Astrocyte of the hippocampus (primary cell): ENCODE data around the gene CGB3.

Experiments
- DNase-seq: peaks from one replicate; pipeline ENCODE4 v3.0.0; 2011; ENCODE audit warnings: low read depth, low spot score

CGB3 gene

DNA sequence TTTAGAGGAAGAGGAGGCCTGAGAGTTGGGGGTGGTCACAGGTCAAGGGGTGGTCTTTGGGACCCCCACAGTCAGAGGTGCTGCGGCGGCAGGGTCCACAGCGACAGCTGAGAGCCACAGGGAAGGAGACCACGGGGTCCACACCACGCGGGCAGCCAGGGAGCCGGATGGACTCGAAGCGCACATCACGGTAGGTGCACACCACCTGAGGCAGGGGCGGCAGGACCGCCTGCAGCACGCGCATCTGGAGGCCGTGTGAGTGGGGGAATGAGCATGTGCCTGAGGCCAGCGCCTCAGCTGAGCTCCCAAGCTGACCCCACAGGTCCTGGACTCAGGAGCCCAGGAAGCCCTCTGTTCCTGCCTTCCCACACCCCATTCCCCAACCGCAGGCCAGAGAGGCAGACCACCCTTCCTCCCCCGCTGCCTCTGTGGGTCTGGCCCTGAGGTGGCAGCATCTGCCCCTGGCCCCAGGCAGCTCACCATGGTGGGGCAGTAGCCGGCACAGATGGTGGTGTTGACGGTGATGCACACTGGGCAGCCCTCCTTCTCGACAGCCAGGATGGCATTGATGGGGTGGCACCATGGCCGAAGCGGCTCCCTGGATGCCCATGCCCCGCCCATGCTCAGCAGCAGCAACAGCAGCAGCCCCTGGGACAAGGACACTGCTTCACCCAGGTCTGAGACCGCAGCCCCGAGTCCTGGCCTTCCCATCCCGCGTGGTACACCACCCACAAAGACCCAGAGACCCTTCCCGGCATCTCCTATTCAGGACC, 7.9 kb downstream of the CGB3 start:
- DNase-seq = no peak

GRCh38 chr19:49014870-49015255, 9.3 kb downstream of the CGB3 start:
- no peak for DNase-seq

- no peak for DNase-seq
Observed at GRCh38 chr19:49014123-49014869, 9.8 kb downstream of the CGB3 start.

DNA sequence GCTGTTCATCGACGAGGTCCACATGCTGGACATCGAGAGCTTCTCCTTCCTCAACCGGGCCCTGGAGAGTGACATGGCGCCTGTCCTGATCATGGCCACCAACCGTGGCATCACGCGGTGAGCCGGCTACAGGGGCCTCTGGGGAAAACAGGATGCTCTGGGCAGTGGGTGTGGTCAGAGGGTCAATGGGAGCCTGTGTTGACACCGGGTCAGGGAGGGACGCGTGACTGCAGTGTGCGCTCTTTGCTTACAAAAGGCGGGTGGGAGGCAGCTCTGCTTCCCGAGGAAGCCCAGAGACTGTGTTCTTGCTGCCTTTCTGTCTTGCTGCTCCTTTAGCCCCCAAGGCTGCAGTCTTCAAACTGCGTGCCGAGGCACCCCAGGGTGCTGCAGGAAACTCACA, 12.9 kb downstream of the CGB3 start:
- DNase-seq = no peak

DNA sequence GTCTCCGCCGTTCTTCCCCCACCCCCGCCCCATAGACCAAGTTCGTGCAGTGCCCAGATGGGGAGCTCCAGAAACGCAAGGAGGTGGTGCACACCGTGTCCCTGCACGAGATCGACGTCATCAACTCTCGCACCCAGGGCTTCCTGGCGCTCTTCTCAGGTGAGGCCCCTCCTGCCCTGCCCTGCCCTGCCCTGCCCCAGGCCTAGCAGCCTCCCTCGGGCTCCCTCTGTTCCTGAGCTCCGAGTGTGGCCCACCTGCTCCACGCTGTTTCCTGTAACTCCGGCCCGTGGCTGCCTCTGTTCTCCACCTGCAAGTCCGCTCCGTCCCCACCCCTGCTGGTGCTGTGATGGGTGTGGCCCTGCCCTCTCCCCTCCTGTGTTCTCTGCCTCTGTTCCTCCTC, 13.7 kb downstream of the CGB3 start:
- DNase-seq = no peak

- no peak for DNase-seq
Observed at GRCh38 chr19:49009828-49010227, 14.3 kb downstream of the CGB3 start.

- no peak for DNase-seq
Observed at GRCh38 chr19:49006905-49007304, 17.2 kb downstream of the CGB3 start.

GRCh38 chr19:49004964-49005614, 19.0 kb downstream of the CGB3 start:
- DNase-seq = no peak

- no peak for DNase-seq
Observed at GRCh38 chr19:49004133-49004532, 20.0 kb downstream of the CGB3 start.

- DNase-seq = peak; percentile 89
Observed at GRCh38 chr19:48999481-49000325, 24.4 kb downstream of the CGB3 start.

DNA sequence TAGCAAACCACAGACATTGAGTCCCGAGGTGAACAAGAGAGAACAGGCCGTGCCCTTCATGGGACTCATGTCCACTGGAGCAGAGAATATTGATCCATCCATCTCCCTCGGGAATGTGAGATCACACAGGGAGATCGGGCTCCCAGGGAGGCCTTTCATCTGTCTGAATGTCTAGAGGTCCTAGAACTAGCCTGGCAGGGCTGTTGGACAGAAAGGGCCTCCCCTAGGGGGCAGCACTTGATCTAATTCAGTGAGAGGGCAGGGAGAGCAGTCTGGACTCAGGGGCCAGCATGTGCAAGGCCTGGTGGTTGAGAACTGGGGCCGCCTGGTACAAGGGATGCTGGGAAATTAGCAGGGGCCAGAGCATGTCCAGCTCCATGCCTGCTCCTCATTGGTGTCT, 26.2 kb downstream of the CGB3 start:
- peak; percentile 78 for DNase-seq

DNA sequence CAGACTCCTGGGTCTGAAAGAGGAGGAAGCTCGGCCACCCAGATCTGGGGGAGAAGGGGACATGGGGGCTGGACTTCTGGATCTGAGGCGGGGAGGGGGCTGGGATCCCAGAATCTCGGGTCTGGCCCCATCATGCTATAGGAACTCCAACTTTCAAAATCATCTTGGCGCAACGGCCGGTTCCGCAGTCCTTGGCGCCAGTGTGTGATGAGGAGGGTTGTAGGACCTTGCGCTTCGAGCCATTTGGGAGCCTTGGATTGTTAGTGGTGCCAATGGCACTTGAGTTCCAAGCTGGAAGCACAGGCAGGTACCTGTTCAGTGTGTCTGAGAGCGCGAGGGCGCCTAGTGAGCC, 30.1 kb downstream of the CGB3 start:
- no peak for DNase-seq

- peak; percentile 100 for DNase-seq
Observed at GRCh38 chr19:48993175-48994034, 30.7 kb downstream of the CGB3 start, which contains the start of the genes GYS1 and RUVBL2. Gene GYS1 (minus strand): TSS chr19:48993309. CDS start chr19:48993112, 197 bp downstream. Gene RUVBL2 (plus strand): TSS chr19:48993887. CDS start chr19:48993912, 25 bp downstream.

DNA sequence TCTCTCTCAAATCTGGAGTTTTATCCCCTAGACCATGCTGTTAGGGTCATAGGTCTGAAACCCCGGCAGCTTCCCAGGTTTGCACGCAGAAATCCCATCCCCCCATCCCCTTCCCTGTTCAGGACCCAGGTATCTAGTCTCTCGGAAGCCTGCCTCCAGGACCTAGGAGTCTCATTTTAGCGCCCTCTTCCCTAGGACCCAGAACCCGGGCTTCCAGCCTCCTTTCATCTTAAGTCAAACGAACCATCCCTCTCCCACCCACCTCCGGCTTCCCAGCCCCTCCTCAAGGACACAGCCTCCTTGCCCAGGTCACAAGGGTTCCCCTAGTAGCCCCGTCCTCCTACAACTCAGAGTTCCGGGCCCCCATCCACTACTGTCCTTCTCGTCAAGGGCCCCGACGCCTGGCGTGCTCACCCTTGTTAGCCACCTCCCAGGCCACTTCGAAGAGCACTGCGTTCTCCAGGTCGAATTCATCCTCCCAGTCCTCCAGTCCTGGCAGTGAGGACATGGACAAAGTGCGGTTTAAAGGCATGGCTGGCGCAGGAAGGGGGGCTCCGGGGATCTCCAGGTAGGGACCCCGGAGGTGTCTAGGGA, 31.5 kb downstream of the CGB3 start:
- peak; percentile 28 for DNase-seq

DNA sequence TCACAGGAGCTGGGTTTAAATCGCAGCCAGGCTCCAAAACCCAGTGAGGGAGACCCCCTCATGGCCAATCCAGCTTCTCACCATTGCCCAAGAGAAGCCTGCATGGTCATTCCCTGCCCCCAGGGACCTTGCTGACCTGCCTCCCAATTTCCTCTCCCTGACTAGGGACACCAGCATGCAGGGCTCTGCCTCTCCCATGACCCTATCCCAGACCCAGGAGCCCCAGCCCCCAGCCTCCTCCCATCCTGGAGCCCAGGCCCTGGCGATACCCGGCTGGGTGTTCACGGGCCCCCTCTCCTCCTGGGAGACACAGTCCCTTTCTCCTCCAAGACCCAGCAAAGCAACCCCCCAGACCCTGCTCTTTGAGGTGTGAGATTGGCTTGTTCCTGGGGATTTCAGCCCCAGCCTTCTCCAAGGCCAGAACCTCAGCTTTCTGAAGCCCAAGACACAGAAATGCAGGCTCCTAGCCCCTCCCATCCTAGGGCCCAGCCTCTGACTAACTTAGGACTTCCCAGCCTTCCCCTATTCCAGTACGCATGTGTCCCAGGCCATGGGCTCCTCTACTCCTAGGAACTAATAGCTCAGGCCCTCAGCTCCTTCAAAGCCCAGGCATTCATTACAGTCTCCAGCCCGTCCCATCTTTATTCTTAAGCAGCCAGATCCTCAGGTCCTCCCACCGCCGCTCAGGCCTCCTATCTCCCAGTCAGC, 32.1 kb downstream of the CGB3 start:
- DNase-seq = peak; percentile 85

- no peak for DNase-seq
Observed at GRCh38 chr19:48991011-48991609, 33.0 kb downstream of the CGB3 start.

DNA sequence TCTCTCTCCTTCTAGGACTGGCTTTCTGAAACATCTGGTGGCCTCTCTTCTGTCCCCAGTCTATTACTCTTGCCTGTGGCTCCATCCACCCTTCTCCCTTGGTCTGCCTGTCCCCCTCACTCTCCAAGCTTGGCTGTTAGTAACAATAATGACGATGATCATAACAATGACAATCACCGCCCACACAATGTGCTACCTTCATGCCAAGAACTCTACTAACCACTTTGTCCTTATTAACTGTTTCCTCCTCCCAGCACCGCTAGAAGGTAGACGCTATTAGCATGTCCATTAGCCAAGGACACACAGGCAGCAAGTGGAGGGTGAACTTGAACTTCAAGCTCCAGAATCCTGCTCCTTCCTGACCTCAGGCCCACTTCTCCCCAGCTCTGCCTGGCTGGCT, 33.7 kb downstream of the CGB3 start:
- DNase-seq = no peak

DNA sequence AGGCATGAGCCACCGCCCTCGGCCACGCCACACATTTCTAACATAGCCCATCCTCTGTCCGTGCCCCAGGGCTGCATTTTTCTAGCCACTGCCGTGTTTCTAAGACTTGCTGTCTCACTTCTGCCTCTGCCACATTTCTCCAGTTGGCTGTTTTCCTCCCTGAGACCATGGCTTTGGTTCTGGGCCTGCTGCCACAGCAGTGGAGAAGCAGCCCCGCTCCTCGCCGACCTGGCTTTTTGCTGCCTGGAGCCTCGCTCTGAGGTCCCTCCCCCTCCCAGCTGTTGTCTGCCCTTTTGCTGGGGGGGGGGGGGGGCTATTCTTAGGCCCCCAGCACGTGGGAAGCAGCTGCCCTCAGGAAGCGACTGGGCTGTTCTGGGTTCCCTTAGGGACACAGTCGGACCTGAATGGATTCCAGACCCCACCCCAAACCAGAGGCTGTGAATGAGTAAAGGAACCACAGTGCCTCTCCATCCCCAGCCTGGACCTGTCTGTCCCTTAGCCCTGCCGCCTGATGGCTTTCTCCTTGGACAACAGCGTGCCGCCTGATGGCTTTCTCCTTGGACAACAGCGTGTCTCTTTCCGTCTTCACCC, 34.3 kb downstream of the CGB3 start:
- no peak for DNase-seq

DNA sequence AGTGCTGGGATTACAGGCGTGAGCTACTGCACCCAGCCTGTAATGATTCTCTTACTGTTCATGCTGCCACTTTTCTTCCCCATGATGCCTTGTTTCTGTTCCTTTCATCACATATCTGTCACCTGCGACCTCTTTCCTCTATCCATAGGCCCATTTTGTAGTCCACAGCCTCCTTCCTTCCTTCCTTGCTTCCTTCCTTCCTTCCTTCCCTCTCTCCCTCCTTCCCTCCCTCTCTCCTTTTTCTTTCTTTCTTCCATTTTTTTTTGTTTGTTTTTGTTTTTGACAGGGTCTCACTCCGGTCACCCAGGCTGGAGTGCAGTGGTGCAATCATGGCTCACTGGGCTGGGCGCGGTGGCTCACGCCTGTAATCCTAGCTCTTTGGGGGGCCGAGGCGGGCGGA, 35.3 kb downstream of the CGB3 start:
- no peak for DNase-seq
